Right kidney (tissue), 1 donor: Measurements from ENCODE around the gene SUSD1.

Experiments
- DNase-seq: peaks from one replicate; pipeline ENCODE4 v3.0.0-alpha.2; 2016

The SUSD1 gene

DNA sequence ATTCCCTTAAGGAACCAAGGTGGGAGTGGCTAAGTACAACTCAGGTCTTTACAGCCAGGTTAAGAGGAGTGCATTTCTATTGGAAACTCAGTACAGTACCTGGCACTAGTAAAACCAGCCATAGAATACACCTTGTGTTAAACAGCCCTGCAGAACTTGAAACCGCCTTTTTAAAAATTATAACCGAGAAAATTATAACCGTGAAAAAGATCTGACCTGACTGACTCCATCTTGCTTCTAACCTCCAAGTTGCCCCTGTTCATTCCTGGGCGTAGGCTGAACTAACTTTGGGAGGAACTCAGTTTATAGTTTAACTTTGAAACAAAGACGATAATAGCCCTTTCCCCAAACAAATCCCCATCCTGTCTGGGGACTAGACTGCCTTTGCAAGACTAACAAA lies 132.3 kb downstream of the SUSD1 start:
- DNase-seq: no peak

DNA sequence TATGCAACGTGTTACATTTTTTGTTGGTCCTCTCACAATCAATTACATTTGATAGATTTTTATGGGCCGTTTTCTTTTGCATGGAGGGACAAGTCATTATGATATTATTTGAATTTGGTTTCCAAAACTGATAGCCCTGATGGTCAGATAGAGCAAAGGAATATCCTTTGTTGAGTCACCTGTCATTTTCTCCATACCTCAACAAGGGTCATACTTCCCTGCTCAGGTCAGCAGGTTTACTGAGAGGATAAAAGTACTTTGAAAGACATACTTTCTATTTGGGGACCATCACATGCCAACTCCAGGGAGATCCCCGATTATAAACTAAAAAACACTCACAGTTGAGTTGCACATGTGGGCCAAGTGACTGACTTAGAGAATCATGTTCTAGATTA lies 132.9 kb downstream of the SUSD1 start:
- no peak for DNase-seq

DNA sequence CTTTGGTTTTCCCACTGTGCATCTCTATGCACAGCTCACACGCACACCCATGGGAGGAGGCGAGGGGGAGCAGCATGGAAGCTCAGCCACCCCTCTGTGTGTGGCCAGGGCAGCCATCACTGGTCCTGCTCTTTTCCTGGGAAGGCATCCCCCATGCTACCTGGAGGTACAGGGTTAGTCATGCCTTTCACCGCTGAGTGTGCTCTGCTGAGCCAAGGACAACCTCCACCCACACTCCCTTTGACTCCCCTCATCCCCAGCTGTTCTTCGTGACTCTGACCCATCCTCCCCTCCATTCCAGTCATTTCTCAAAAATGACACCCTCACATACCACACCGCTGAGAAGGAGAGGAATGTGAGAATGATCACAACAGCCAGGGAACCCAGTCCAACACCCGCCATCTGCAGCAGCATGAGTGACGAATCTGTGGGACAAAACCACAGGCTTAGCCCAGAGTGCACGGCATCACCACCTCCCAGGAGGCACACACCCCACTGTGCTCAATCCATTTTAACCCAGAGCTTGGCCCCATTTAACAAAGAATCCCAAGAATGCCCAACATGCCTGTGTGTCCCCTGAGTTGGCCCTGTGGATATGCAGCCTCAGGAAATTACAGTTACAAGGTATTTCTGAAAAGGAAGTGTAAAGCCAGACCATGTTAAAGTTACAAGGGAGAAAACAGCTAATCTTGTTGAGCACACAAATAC lies 133.4 kb downstream of the SUSD1 start:
- DNase-seq: no peak

DNA sequence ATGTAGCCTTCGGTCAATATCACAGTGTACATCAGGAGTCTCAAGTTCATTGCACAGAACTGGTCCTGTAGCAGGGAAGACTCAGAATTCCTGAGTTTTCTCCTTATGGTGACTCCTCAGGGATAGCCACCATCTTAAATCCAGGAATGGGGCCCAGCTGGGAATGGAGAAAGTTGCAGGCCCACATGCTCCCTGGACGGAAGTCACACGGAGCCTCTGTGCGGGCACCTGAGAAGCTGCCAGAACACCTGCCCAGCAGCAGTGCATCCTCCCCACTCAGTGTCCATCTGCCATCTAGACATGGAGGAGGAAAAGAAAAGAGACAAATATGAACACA lies 133.9 kb downstream of the SUSD1 start:
- no peak for DNase-seq

DNA sequence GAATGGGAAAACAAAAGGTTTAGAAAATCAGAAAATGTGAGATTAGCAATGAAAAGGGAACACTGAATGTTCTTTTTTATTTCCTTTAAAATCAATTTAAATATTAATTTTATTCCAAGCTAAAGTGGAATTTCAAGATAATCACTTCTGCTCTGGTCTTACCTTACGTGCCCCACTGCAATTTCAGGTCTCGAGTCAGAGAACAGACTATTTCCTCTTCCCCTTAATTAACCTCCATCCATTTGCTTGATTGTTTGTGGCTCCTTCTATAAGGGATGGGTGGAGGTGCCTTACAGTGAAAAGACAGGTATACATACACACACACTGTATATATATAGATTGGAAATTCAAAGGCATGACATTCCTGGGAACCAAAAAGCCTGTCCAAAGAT lies 137.1 kb downstream of the SUSD1 start:
- no peak for DNase-seq

DNA sequence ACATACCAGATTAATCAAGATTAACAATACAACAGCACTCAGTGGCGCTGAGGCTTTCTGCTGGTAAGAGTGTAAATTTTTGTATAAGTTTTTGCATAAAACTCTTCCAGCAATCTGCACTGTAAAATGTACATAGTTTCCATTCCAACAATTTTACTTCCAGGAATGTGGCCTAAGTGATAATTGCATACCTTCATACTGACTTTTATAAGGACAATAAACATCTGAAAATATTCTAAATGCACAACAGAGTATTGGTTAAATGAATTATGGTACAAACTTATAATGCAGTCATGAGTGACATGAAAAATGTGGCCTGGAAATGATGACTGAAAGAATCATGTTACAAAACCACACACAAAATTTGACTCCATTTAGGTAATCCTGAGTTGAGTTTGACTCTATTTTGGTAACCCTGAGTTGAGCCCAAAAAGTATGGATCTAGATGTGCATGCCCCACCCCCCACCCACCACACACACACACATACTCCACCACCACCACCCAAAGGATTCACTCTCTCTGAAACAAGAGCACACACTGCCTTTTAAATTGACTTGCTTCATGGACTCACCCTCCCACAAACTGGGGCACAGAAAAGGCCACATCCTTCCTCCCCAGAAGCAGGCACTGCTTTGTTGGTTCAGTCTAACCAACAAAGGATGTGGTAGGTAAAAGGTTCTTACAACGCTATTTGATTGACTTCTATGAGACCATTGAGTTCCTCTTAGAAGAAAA lies 137.6 kb downstream of the SUSD1 start:
- no peak for DNase-seq

DNA sequence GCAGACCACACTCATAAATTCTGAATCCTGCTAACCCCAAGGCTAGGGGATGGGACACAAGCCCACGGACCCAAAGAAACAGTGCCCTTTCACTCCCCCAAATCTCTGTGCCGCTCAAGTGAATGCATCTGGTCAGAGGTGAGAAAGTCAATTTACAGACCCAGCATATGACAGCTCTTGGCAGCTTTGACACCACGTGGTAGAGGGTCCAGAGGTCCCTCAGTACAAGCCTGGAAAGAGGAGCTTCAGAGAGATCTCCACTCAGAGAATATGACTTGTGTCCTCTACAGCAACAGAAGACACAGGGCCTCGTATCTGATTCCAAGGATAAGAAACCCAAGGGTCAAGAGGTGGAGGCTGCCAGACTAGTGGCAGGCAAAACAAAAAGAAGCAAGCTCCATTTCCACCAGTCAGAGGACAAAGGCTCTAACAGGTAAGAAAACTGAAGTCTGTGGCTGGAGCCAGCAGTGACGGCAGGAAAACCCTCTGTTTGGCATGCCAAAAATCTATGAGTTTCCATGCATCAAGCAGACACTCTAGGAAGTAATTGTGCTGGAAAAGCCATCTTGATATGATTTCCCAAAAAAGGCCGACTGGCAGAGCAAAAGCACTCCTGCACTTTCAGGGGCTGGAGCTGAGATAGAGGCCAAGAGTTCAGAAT lies 139.8 kb downstream of the SUSD1 start:
- DNase-seq: no peak

DNA sequence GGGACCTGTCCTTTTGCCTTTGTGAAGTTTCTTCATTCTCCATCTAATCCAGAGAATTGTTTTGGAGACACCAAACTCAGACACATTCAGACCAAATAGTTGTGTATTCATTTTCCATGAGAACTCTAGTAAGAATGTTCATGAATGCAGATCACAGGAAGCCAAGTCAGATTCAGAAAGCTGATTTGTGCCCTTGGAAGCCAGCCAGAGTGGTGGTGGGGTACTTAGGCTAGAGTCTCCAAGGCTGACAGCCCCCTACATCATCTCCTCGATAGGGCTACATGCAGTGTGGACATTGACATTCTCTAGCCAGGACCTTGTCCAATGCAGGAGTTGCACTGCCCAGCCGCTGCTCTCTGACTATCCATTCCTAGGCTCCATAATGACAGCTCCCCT lies 140.9 kb downstream of the SUSD1 start:
- no peak for DNase-seq

DNA sequence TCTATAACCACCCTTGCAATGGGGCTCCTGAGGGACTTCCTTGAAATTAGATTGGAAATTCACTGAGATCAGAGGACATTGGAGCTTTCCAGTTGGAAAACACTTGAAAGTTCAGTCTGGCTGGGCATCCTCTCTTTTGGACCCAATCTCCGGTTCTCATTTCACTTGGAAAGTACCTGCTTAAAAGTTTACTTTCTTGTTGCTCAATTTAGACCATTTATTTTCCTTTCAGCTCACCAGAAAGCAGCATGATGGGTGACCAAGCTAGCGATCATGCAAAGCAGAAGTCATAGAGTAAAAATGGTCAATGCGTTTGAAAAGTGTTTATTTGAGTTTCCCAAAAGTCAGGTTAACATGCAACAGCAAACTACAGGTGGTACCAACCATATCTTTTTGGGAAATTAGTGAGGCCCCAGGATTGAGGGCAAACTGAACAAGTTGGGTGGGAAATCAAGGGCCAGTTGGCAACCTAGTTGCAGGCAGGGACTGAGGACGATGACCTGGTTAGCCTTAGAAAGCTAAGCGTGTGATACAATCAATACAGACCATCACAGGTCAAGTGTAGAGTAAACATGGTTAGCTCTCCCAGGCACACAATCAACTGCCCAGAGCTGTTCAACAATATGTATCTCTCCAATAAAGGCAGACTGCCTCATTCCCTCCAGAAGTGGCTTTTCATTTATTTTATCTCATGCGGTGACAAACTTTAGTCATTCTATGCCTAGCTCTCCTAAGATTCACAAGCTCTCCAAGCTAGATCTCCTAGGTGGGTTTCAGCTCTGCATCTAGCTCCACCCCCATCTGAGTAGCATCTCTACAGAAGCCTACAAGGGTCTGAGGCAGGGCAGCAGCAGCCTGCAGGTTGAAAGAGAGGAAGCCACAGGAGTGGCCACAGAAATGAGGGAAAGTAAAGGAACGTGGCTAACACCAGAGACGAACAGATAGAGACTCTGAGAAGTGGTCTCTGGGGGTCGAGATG lies 141.6 kb downstream of the SUSD1 start:
- no peak for DNase-seq

DNA sequence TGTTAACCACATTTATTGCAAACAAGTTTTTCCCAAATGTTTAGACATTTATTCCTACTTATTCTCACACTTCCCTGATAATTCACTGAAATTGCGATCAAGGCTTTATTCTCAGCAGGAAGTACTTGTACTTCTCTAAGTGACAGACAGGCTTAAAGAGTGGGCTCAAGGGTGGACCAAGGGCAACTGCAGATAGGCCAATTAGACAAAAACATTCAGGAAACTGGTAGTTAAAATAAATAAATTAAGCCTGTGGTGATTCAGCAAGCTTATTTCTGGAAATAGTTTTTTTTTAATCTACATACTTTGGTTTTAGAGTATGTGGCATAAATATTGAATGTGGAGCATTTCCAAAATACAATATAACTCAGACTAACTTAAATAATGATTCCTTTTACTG lies 142.4 kb downstream of the SUSD1 start:
- no peak for DNase-seq

DNA sequence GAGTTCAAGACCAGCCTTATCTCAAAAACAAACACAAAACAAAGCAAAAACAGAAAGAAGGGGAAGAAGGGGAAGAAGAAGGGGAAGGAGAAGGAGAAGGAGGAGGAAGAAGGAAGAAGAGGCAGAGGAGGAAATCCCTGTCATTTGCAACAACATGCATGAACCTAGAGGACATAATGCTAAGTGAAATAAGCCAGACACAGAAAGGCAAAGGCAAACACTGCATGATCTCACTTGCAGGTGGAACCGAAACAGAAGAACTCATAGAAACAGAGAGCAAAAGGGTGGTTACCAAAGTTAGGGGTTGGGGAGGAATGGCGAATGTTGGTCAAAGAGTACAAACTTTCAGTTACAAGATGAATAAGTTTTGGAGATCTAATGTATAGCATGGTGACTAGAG lies 143.1 kb downstream of the SUSD1 start:
- DNase-seq: no peak

DNA sequence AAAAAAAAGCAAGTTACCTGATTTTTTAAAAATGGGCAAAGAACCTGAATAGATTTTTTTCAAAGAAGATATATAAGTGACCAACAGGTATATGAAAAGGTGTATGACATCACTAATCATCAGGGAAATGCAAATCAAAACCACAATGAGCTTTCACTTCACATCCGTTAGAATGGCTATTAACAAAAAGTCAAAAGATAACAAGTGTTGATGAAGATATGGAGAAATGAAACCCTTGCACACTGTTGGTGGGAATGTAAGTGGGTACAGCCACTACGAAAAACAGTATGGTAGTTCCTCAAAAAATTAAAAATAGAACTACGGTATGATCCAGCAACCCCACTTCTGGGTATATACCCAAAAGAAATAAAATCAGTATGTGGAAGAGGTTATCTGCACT lies 143.7 kb downstream of the SUSD1 start:
- DNase-seq: no peak

DNA sequence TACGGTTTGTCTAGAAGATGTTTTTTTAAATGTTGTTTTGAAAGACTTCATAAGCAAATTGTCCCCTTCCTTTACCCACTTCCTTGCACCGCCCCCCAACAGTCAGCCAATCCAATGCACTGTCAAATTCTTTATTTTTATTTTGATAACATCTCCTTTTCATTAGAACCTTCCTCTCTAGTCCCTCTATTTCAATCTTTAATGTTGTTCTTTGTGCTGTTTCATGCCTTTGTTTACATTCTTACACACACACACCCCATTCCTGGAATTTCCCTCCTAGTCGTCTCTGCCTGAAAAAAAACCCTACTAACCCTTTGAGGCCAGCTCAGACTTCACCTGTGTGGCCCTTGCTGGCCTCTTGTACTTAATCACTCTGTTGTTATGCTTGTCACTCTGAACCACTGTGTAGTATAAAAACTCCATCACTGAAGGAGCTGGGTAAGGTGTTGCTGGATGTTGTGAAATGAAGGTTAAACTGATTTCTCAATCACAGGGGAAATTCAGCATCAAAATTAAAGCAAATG lies 145.1 kb downstream of the SUSD1 start:
- no peak for DNase-seq

DNA sequence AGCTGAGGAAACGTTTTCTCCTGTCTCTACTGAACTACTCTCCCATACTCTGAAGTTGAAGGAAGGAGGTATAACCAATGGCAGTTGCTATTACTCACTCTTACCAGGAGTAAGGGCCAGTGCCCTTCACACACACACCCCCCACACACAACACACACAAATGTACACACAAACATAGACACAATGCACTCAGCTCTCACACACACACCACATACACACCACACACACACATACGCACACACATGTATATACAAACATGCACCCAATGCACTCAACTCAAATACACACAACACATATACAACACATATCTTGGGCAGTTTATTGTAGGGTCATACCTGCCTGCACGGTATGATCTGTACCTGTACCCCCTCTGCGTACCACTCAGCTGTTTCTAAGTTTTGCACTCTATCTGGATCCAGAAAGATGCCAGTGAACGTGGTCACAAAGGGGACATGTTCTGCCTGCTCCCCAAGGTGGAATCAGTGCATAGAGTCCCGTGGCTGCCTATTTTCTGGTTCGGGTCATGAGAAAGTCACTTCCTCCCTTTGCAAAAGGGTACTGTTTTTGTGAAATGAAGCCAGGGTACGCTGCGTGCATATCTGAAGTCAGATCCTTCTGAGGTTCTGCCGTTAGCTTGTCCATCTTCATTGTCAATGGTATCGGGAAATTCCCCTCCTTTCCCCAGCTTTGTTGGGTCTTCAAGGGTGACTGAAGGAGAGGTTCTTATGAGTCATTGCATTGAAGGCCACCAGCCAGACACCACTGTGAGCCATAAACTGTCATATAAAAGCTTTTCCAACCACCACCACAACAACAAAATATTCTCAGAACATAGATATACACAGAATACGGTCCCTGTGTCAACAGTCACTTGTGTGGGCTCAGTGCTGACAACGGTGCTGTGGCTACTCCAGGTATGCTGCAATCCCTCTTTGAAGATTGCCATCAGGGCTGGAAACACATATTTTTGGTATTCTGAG lies 146.6 kb downstream of the SUSD1 start:
- no peak for DNase-seq

DNA sequence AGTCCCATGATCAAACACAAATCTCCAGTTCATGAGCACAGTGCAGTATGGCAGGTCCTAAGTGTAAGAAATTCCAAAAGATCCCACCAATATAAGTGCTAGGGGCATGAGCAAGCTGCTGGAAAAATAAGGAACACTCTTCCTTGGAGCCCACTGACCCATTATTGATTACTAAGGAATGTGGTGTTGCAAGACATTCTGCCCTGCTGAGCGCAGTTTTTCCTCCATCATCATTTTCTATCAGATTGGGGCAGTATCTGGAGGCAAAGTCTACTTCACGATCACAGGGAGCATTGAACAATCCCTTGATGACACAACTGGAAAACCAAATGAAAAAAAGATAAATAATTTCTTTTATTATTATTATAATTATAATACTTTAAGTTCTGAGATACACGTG lies 149.2 kb downstream of the SUSD1 start:
- DNase-seq: no peak

DNA sequence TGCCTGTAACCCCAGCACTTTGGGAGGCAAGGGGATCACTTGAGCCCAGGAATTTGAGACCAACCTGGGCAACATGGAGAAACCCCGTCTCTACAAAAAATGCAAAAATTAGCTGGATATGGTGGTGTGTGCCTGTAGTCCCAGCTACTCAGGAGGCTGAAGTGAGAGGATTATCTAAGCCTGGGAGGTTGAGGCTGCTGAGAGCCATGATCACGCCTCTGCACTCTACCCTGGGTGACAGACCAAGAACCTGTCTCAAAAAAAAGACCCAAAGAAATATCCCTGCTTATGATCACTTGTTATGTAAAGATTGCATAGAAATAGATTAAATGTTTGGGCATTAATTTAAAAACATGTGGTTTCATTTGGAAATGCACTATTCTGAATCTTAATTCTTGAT lies 153.4 kb downstream of the SUSD1 start:
- no peak for DNase-seq

DNA sequence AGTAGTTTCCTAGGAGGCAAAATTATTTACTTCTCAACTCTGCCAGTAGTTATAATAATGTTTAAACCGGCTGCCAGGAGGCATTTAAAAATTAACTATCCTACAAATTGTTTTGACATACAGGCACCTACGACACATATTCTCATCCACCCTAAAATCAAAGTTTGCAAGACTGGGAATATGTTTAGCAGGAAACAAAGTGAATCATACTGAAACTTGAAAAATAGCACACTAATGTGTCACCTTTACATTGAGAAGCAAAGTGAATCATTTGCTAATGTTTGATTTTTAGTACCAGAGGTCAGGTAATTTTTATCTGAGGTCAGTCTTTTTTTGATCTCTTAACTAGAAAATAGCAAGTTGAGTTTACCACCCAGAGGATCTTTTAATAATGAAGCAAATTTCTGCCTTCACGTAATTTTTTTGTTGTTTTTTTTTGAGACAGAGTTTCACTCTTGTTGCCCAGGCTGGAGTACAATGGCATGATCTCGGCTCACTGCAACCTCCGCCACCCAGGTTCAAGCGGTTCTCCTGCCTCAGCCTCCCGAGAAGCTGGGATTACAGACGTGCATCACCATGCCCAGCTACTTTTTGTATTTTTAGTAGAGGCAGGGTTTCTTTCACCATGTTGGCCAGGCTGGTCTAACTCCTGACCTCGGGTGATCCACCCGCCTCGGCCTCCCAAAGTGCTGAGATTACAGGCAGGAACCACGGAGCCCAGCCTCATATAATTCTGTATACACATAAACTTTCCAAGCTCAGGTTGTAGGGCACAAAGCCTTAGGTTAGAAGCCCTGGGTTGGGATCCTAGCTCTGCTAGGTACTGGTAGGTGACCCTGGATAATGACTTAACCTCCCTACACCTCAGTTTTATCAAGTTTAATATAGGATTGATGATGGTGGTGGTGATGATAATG lies 154.2 kb downstream of the SUSD1 start:
- no peak for DNase-seq

DNA sequence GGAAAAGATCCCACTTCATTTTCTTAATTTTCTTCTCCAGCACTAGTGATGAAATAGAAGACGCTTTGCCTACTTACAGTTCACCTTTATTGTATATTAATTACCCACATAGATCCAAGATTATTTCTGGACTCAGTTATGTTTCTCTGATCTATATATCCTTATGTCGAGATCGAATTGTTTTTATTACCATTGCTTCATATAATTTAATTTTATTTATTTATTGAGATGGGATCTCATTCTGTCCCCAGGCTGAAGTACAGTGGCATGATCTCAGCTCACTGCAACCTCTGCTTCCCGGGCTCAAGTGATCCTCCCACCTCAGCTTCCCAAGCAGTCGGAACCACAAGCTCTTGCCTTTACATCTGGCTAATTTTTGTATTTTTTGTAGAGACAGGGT lies 157.2 kb downstream of the SUSD1 start:
- DNase-seq: no peak

DNA sequence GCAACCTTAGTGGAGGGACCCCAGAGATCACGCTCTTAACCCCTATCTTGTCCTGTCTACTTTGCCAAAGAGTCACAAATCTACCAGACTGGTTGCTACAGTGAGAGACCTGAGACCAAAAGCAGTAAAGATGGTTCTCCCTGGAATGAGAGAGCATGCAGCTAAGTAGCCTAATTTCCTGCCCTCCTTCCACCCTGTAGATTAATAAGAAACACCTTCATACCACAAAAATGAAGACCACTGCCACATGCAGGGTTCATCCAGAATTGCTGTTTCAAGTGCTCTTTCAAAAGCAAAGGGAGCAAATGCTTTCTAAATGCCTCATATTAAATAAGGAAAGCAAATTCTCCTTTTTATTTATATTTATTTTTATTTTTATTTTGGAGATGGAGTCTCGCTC lies 159.4 kb downstream of the SUSD1 start:
- no peak for DNase-seq

DNA sequence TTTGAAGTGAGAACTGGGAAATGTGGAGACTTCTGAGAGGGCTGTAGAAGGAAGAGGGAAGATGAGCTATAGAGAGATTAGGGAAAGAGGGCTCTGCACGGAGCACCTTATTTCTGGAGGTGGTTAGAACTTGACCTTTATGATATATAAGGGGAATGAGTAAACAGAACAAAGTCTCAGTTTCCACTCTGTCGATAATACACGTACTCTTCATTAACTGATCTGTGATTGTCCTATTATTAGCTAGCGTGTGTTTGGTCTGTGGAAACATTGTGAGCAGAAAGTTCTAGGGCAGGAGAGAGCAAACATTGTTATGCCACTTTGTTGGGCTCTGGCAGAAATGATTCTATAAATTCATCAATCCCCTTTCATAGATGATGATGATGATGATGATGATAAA lies 159.9 kb downstream of the SUSD1 start:
- DNase-seq: no peak
